Immature natural killer cell (primary cell): Measurements from ENCODE around the gene ZBTB3. TPM values are rescaled to one million over a fixed set of nuclear protein-coding genes. Genes with fewer than 3 reads are reported as not detected.
"Not testable (repeated sequence)": the region's sequence is repeated elsewhere in the genome, so short reads cannot be mapped to it uniquely, and the experiment has no call there.

ENCODE experiments used
- DNase-seq, 3 donors: peaks; one replicate each; pipeline ENCODE4 v3.0.0; 2022; ENCODE audit warnings: mixed read lengths in 1 of 3
- H3K27ac Mint-ChIP-seq, 6 donors: one replicate each; pipeline ENCODE4 v1.8.0; 2020; ENCODE audit warnings: mixed read lengths in 6 of 6, mild to moderate bottlenecking in 5 of 6, inconsistent platforms in 4 of 6, moderate library complexity in 3 of 6
- H3K27me3 Mint-ChIP-seq, 3 donors: one replicate each; pipeline ENCODE4 v1.8.0; 2020 to 2021; ENCODE audit warnings: low read depth in 3 of 3, mild to moderate bottlenecking in 3 of 3, mixed read lengths in 3 of 3, moderate library complexity in 3 of 3, inconsistent platforms in 1 of 3
- H3K36me3 Mint-ChIP-seq, 3 donors: one replicate each; pipeline ENCODE4 v1.8.0; 2020; ENCODE audit warnings: mixed read lengths in 3 of 3, inconsistent platforms in 2 of 3, mild to moderate bottlenecking in 2 of 3
- H3K4me1 Mint-ChIP-seq, 2 donors: one replicate each; pipeline ENCODE4 v1.8.0; 2020; ENCODE audit warnings: inconsistent platforms in 2 of 2, mild to moderate bottlenecking in 2 of 2, mixed read lengths in 2 of 2, moderate library complexity in 1 of 2
- H3K4me3 Mint-ChIP-seq, 5 donors: one replicate each; pipeline ENCODE4 v1.8.0; 2020; ENCODE audit warnings: mild to moderate bottlenecking in 5 of 5, mixed read lengths in 5 of 5, inconsistent platforms in 3 of 5, moderate library complexity in 3 of 5
- H3K9me3 Mint-ChIP-seq, 6 donors: one replicate each; pipeline ENCODE4 v1.8.0; 2020; ENCODE audit warnings: mild to moderate bottlenecking in 6 of 6, mixed read lengths in 6 of 6, inconsistent platforms in 4 of 6, moderate library complexity in 3 of 6
- polyA plus RNA-seq, 3 donors: library from polyadenylated mRNA; unstranded; fragments of 300-500 nt; fragmentation: Illumina TruSeq; gene quantifications; one replicate each; pipeline ENCODE4 v1.2.3, GENCODE V29; 2021

The ZBTB3 gene
- polyA plus RNA-seq, 3 donors from 2014 or later = 4.1 to 14.2 (median 5.5) TPM

DNA sequence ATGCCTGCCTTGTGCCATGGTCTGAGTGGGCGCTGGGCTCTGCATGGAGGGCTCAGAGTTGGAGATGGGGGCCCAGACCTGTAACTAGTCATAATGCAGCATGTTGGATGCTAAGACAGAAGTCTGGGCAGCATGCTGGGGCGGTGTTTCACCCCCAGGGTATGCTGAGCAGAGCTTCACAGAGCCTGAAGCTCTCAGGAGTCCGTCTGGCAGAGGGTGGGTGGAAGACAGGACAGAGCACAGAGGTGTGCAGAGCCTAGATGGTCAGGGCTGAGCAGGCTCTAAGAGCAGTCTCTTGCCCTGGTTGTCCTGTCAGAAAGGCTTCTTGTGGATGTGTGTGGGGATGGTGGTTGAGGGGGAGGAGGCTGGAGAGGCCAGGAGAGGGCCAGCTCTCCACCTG is 24.5 kb upstream of the ZBTB3 start:
- Mint-ChIP-seq H3K36me3 (peaks cover 0 to 12% (median 4%) of the 10 kb centered on the region in 3 donors), H3K4me3 (no peak overlapping the region), H3K4me1 (peaks cover 7 to 8% of the 10 kb centered on the region in 2 donors), H3K27me3 (no peaks in the 10 kb centered on the region), H3K9me3 (no peaks in the 10 kb centered on the region), H3K27ac (peak overlapping the region in 1 of 6 donors; percentile 34)
- DNase-seq = no peak

GRCh38 chr11:62777389-62777788 is 23.4 kb upstream of the ZBTB3 start:
- H3K27me3 Mint-ChIP-seq = no peaks in the 10 kb centered on the region
- no peaks in the 10 kb centered on the region for H3K9me3 Mint-ChIP-seq
- H3K36me3 Mint-ChIP-seq = peaks cover 0 to 12% (median 4%) of the 10 kb centered on the region in 3 donors
- peak overlapping the region; percentile 19 to 78 (median 60) for H3K27ac Mint-ChIP-seq
- DNase-seq = no peak
- H3K4me3 Mint-ChIP-seq = peak overlapping the region in 3 of 5 donors; percentile 7 to 63 (median 16)
- H3K4me1 Mint-ChIP-seq = peaks cover 7% of the 10 kb centered on the region in 2 donors

DNA sequence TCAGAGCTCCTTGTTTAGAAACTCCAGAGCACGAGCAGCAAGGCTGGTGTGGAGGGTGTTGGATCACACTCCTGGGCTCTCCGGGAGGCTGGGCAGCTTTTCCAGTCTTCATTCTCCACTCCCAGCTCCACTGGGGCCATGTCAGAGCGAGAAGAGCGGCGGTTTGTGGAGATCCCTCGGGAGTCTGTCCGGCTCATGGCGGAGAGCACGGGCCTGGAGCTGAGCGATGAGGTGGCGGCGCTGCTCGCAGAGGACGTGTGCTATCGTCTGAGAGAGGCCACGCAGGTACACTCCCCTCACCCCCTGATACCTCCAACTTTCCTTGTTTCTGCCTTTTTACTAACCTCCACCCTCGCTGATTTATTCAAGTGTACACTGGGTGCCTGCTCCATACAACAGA is 21.7 kb upstream of the ZBTB3 start:
- no peak for DNase-seq
- H3K4me1 Mint-ChIP-seq = peaks cover 17 to 21% of the 10 kb centered on the region in 2 donors
- H3K9me3 Mint-ChIP-seq = no peaks in the 10 kb centered on the region
- H3K27ac Mint-ChIP-seq = peak overlapping the region in 2 of 6 donors; percentile 13 to 54
- H3K27me3 Mint-ChIP-seq = peaks cover 0 to 10% (median 5%) of the 10 kb centered on the region in 3 donors
- no peak overlapping the region for H3K4me3 Mint-ChIP-seq
- H3K36me3 Mint-ChIP-seq = peaks cover 0 to 9% (median 4%) of the 10 kb centered on the region in 3 donors

DNA sequence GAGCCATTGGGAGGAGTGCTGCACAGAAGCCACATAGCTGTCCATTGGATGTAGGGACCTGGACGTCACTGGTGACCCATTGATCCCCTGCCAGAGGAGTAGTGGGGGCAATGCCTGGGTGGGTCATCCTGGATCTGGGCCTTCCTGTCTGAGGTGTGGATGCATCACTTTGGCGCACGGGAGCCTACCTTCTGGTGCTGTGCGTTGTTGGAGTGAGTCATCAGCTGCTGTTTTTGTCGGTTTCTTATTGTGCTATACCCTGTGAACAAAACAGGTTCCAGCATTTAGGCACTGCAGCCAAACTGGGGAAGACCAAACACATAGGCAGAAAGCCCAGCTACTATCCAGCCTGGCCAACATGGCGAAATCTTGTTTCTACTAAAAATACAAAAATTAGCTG is 20.4 kb upstream of the ZBTB3 start:
- Mint-ChIP-seq H3K36me3 (peaks cover 0 to 9% (median 4%) of the 10 kb centered on the region in 3 donors), H3K27me3 (peaks cover 0 to 11% (median 5%) of the 10 kb centered on the region in 3 donors), H3K4me3 (no peak overlapping the region), H3K4me1 (peaks cover 27 to 33% of the 10 kb centered on the region in 2 donors), H3K9me3 (no peaks in the 10 kb centered on the region), H3K27ac (peak overlapping the region in 1 of 6 donors; percentile 44)
- DNase-seq = no peak

DNA sequence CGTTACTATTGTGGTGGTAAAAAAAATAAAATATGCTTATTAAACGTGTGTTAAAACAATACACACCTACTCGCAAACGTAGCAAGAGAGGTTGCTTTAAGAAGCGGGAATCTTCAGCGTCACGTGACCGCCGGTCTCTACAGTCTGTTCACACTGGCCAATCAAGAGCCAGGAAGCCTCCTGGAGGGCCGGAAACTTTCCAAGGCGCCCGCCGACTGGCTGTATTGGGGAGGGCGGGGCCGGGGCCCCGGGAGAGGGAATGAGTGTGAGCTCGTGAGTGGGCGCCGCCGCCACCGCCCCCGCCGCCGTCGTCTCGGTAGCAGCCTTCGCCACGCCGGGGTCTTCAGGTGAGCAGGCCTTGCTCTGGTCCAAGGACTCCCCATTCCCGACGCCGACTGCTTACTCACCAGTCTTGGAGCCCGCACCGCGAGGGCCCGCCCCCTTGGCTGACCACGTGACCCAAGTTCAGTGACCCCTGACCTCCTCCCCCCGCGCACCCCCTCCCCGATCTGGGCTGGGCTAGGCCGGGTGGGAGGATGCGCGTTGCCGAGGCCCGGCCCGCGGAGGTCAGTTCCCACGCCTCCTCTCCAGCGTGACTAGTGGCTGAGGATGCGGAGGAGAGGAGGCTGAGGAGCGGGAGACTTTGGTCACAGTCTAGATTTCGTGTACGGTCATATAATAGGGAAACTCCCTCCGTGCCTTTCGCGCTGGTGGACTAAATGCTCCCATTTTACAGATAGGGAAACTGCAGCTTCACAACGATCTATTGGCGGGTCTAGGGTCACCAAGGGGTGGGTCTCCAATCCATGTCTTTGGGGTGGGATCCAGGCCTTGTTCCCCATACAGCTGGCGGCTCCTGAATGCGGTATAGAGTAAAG is 17.4 kb upstream of the ZBTB3 start, which contains the start of gene TAF6L:
TSS of gene TAF6L (plus strand) at position 253 of the 878 bp plus-strand sequence. CDS start 4,388 bp downstream, outside the sequence.
- Mint-ChIP-seq H3K27me3 (peaks cover 2 to 13% (median 5%) of the 10 kb centered on the region in 3 donors), H3K4me3 (peak within 1 kb of the TSS; percentile 85 to 98 (median 93)), H3K9me3 (no peaks in the 10 kb centered on the region), H3K4me1 (peaks cover 21 to 26% of the 10 kb centered on the region in 2 donors), H3K27ac (peak within 1 kb of the TSS; percentile 94 to 98 (median 96)), H3K36me3 (peaks cover 0 to 5% (median 4%) of the 10 kb centered on the region in 3 donors)
- peak; percentile 89 for DNase-seq

- H3K27me3 Mint-ChIP-seq = peaks cover 2 to 13% (median 5%) of the 10 kb centered on the region in 3 donors
- peaks cover 4 to 8% (median 4%) of the 10 kb centered on the region in 3 donors for H3K36me3 Mint-ChIP-seq
- H3K4me3 Mint-ChIP-seq = peak overlapping the region; percentile 85 to 98 (median 93)
- peaks cover 21 to 26% of the 10 kb centered on the region in 2 donors for H3K4me1 Mint-ChIP-seq
- no peak for DNase-seq
- no peaks in the 10 kb centered on the region for H3K9me3 Mint-ChIP-seq
- peak overlapping the region; percentile 94 to 98 (median 96) for H3K27ac Mint-ChIP-seq
These were observed 16.8 kb upstream of the ZBTB3 start for GRCh38 chr11:62770778-62771143.

DNA sequence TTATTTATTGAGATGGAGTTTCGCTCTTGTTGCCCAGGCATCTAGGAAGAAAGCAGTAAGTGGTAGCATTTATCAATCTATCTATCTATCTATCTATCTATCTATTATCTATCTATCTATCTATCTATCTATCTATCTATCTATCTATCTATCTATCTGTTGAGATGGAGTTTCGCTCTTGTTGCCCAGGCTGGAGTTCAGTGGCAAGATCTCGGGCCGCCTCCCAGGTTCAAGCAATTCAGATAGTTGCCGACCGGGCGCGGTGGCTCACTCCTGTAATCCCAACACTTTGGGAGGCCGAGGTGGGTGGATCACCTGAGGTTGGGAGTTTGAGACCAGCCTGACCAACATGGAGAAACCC is 6.9 kb upstream of the ZBTB3 start:
- DNase-seq, H3K36me3 Mint-ChIP-seq, H3K9me3 Mint-ChIP-seq: not testable (repeated sequence)
- Mint-ChIP-seq H3K27me3 (peaks cover 2 to 11% (median 3%) of the 10 kb centered on the region in 3 donors), H3K4me1 (peaks cover 19 to 24% of the 10 kb centered on the region in 2 donors), H3K27ac (peak overlapping the region in 4 of 6 donors; percentile 64 to 98 (median 94)), H3K4me3 (peak overlapping the region; percentile 95 to 99 (median 98))

GRCh38 chr11:62757846-62758788 is 4.2 kb upstream of the ZBTB3 start:
- H3K9me3 Mint-ChIP-seq = no peaks in the 10 kb centered on the region
- DNase-seq = no peak
- no peak overlapping the region for H3K4me3 Mint-ChIP-seq
- no peak overlapping the region for H3K27ac Mint-ChIP-seq
- peaks cover 8 to 13% (median 10%) of the 10 kb centered on the region in 3 donors for H3K27me3 Mint-ChIP-seq
- no peaks in the 10 kb centered on the region for H3K36me3 Mint-ChIP-seq
- peaks cover 31 to 33% of the 10 kb centered on the region in 2 donors for H3K4me1 Mint-ChIP-seq

GRCh38 chr11:62755086-62755615 is 1.2 kb upstream of the ZBTB3 start:
- peaks cover 6 to 8% (median 7%) of the 10 kb centered on the region in 3 donors for H3K27me3 Mint-ChIP-seq
- H3K4me3 Mint-ChIP-seq = peak overlapping the region; percentile 46 to 70 (median 54)
- peak overlapping the region in 4 of 6 donors; percentile 20 to 72 (median 71) for H3K27ac Mint-ChIP-seq
- peaks cover 13 to 22% of the 10 kb centered on the region in 2 donors for H3K4me1 Mint-ChIP-seq
- H3K36me3 Mint-ChIP-seq = no peaks in the 10 kb centered on the region
- no peaks in the 10 kb centered on the region for H3K9me3 Mint-ChIP-seq
- no peak for DNase-seq

DNA sequence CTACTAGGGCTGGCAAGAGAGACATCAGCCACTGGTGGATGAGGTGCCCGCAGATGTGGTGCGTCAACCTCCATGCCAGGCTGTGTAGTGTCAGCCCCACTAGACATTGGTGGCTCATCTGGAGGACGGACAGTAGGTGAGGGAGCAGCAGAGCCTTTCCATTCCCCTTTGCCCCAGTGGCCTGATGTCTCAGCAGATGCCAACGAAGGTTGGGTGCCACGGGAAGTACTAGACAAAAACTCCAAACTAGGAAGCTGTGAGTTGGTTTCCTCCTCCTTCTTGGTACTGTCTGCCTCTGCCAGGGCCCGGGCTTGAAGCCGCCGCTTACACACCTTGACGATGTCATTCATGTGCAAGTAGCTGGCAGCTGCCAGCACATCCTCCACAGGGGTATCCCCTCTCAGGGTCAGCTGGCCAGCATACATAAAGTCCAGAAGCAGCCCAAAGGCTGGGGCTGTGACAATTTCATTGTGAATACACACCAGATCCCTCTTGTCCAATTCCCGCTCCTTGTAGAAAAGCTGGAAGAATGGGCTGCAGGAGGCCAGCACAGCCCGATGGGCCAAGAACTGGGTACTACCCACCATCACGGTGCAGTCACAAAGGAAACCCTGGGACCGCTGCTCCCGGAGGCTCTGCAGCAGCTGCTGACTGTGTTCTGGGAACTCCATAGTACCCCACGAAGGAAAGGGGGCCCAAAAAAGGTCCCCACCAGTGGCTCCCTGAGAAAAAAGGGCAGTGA is 795 bp downstream of the ZBTB3 start:
- DNase-seq = no peak
- Mint-ChIP-seq H3K4me3 (peak overlapping the region; percentile 95 to 100 (median 97)), H3K9me3 (no peaks in the 10 kb centered on the region), H3K36me3 (peaks cover 0 to 7% (median 0%) of the 10 kb centered on the region in 3 donors), H3K27me3 (peaks cover 6 to 8% (median 7%) of the 10 kb centered on the region in 3 donors), H3K4me1 (peaks cover 13 to 25% of the 10 kb centered on the region in 2 donors), H3K27ac (peak overlapping the region; percentile 96 to 100 (median 98))

GRCh38 chr11:62752177-62752785 is 1.7 kb downstream of the ZBTB3 start:
- H3K4me3 Mint-ChIP-seq = peak overlapping the region in 1 of 5 donors; percentile 100
- peaks cover 13 to 25% of the 10 kb centered on the region in 2 donors for H3K4me1 Mint-ChIP-seq
- H3K9me3 Mint-ChIP-seq = no peaks in the 10 kb centered on the region
- peak overlapping the region in 2 of 6 donors; percentile 40 to 96 for H3K27ac Mint-ChIP-seq
- H3K27me3 Mint-ChIP-seq = peaks cover 6 to 8% (median 7%) of the 10 kb centered on the region in 3 donors
- no peak for DNase-seq
- H3K36me3 Mint-ChIP-seq = peaks cover 0 to 7% (median 0%) of the 10 kb centered on the region in 3 donors

DNA sequence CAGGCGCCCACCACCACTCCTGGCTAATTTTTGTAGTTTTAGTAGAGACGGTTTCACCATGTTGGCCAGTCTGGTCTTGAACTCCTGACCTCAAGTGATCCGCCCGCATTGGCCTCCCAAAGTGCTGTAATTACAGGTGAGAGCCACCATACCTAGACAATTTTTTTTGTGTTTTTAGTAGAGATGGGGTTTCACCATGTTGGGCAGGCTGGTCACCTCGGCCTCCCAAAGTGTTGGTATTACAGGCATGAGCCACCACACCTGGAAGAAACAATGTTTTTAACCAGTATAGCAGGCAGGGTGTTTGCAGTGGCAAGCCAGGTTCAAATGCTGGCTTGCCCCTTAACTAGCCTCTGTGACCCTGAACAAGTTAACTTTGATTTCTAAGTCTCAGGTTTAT is 4.0 kb downstream of the ZBTB3 start:
- H3K27me3 Mint-ChIP-seq, H3K9me3 Mint-ChIP-seq, H3K36me3 Mint-ChIP-seq, H3K4me3 Mint-ChIP-seq, DNase-seq: not testable (repeated sequence)
- Mint-ChIP-seq H3K4me1 (peaks cover 13 to 24% of the 10 kb centered on the region in 2 donors), H3K27ac (peak overlapping the region in 1 of 6 donors; percentile 60)
